GM21360 (cell line): ENCODE data around the gene FBXO41.

ENCODE experiments used
- ATAC-seq: cut with Tn5 transposase; IDR thresholded peaks from one replicate; pipeline ENCODE4 v1.9.1; 2021; ENCODE audit warnings: mild to moderate bottlenecking, moderate library complexity; ENCODE audit not compliant: unreplicated experiment

The FBXO41 gene

GRCh38 chr2:73217826-73218225 is 66.5 kb downstream of the FBXO41 start:
- ATAC-seq: no peak

DNA sequence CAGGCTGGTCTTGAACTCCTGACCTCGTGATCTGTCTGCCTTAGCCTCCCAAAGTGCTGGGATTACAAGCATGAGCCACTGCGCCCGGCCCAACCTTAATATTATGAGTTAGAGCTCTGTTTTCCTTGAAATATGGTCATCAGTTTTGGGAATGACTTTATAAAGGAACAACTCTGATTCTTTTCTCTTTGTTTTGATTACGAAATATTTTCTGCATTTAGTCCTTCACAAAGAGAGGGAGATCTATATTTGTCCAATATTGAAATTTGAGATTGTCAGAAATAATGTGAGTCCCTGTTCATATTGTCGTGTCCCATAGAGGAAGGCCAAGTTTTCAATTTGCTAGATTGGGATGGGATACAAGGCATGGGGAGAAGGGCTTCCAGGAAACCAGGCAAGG is 67.1 kb downstream of the FBXO41 start:
- no peak for ATAC-seq

DNA sequence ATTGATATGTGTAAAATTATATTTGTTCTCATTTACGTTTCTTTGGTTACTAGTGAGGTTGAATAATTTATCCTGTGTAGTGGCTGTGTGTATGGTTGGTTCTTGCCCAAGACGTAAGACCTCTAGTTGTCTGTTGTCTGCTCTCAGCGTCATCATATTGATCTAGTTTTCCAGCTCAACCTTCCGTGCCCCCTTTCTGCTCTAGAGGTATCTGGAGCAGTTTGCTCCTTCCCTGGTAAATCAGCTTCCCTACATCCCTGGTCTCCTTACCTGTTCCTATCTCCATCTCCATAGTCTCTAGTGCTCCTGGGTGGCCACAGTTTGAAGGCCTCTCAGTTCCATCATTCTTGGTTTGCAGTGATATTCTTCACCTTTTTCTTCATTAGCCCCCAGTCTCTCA is 69.0 kb downstream of the FBXO41 start:
- ATAC-seq: no peak

DNA sequence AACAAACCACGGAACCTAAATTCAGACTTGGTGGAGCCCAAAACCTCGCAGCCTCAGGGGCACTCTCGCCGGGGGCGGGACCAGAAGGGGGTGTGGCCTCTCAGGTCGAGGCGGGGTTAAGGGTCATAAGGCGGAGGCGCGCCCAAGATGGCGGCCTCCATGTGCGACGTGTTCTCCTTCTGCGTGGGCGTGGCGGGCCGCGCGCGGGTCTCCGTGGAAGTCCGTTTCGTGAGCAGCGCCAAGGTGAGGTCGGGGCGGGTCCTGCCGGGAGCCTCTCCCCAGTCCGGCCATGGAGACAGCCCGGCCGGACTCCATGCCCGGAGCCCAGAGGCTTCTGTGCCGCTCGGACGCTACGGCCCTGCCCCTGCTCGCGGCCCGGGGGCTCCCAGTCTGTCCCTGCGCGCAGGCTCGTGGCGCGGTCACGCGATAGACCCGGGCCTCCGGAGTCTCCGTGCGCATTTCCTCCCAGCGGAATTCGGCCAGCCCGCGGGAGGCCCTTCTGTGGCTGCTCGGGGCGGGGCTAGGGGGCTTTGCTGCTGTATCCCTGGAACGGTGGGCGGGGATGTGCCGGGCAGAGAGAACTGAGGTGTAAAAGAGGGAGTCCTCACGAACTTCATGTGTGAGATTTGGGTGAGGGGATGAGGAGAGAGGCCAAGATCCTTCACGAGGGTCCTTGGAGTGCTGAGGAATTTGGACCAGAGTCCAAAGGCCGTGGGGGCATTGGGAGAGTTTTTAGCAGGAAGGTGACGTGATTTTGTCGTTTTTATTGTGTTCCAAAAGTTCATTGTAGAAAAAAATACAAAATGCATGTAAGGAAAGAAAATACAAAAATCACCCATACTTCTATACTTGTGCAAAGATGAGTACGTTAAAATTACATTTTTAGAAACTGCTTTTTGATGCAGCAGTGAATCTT is 69.9 kb downstream of the FBXO41 start, which contains the start of gene SMYD5:
SMYD5 (plus strand) TSS at position 126 of the 916 bp plus-strand sequence; CDS start at position 148, 22 bp downstream.
- ATAC-seq: peak; percentile 92

DNA sequence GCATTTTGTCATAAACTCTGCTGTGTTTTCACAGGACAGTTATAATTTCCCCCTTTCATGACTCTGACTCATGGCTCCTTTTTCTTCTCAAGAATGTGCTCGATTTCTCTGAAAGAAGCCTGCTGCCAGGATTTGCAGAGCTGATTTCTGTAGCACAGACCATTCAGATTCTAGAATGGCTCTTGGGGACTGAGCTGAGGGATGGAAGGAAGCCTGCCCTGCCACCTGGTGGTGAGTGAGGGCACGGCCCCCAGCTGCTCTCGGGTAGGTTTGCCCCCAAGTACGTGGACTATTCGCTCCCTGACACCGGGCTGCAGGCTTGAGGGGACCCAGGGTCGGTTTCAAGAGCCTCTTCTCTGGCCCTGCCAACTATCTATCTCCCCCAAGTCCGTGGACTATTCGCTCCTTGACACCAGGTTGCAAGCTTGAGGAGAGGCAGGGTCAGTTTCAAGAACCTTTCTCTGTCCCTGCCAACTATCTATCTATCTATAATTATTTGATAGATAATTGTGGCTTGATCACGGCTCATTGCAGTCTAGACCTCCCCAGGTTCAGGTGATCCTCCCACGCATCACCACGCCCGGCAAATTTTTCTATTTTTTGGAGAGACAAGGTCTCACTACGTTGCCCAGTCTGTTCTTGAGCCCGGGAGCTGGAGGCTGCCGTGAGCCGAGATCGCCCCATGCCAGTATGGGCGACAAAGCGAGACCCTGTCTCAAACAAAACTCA is 71.7 kb downstream of the FBXO41 start:
- ATAC-seq: peak; percentile 57

DNA sequence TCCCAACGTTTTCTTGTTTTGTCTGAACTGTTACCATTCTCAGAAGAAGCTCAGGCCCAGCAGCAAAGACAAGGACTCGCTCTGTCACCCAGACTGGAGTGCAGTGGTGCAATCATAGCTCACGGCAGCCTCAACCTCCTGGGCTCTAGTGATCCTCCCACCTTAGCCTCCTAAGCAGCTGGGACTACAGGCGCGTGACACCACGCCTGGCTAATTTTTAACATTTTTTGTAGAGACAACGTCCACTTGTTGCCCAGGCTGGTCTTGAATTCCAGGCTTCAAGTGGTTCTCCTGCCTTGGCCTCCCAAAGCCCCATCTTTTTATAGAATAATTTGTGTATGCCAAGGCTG is 72.2 kb downstream of the FBXO41 start:
- ATAC-seq: no peak

GRCh38 chr2:73210696-73211095 is 73.6 kb downstream of the FBXO41 start:
- ATAC-seq: no peak

DNA sequence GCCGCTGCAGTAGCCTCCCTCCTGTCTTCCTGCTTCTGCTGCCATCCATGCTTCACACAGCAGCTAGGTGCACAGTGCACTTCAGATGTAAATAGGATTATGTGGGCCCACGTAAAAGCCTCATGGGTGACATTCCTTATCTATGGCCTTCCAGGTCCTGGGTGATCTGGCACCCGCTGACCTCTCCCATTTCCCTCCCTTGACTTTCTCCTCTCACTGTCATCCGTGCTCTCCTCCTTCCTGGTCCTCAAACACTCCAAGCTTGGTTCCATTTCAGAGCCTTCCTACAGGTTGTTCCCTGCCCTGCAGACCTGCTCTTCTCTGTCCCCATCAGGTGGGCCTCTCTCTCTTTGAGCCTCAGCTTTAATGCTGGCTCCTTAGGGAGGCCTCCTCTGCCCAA is 74.3 kb downstream of the FBXO41 start:
- no peak for ATAC-seq

DNA sequence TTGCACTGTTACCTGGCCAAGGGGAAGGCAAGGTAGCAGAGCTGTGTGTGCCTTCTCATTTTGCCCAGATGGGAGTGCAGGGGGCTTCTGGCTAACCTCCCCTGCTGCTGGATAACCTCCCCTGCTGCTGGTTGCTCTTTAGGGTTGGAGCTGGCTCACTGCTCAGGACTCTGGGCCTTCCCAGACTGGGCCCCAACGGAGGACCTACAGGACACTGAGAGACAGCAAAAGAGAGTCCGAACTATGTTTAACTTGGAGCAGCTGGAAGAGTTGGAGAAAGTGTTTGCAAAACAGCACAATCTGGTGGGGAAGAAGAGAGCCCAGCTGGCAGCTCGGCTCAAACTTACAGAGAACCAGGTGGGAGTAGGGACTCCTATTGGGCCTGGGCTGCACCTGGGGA is 76.0 kb downstream of the FBXO41 start:
- ATAC-seq: no peak

DNA sequence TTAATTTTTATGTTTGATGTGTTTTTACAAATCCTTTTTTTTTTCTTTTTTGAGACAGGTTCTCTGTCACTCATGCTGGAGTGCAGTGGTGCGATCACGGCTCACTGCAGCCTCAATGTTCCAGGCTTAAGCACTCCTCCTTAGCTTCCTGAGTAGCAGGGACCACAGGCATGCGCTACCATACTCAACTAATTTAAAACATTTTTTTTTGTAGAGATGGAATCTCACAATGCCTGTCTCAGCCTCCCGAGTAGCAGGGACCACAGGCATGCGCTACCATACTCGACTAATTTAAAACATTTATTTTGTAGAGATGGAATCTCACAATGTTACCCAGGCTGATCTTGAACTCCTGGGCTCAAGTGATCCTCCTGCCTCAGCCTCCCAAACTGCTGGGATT is 78.7 kb downstream of the FBXO41 start:
- no peak for ATAC-seq
